ENCODE results near the gene DPF3.

Gene DPF3

DNA sequence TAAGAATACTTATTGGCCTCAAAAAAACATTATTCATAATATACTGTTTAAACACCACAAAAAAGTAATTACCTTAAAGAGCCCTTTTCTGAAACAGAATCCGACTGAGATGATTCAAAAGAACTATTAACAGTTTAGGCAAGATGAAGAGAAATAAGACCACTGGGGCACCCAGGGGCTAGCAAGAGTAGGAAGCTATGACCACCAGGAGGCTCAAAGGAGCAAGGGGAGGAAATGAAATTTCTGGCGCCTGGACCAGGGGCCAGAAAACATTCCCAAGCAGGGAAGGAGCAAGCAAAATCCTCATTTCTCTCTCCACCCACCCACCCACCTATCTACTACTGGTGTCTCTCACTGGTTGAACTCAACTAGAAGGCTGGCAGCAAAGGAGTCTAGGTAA lies 26.1 kb upstream of the DPF3 start:
- Histone ChIP-seq H2BK12ac (ENCODE audit: low read length) (no peak overlapping the region), H3K79me1 (ENCODE audit: low read depth, low read length) (no peaks in the 10 kb centered on the region), H2BK15ac (ENCODE audit: low read length) (no peak overlapping the region), H3K27me3 (ENCODE audit: control insufficient read depth in 3 of 3, insufficient read depth in 3 of 3, low read depth in 1 of 3, low read length in 3 of 3) (peaks cover 0 to 15% (median 2%) of the 10 kb centered on the region in 3 experiments), H2BK5ac (ENCODE audit: low read length) (no peak overlapping the region), H3K4me2 (ENCODE audit: insufficient read depth, low read length, poor library complexity, severe bottlenecking) (no peak overlapping the region), H3K4ac (ENCODE audit: low read length) (no peak overlapping the region), H3K4me3 (ENCODE audit: low read length in 2 of 2) (no peak overlapping the region), H3K9ac (ENCODE audit: low read depth, low read length, poor library complexity) (no peak overlapping the region), H3K36me3 (replicated peaks in 1 of 2; ENCODE audit: control insufficient read depth in 2 of 2, insufficient read depth in 2 of 2, low read length in 2 of 2) (no peaks in the 10 kb centered on the region), H4K8ac (ENCODE audit: low read depth, low read length) (no peak overlapping the region), H2BK120ac (ENCODE audit: low read depth, low read length) (no peak overlapping the region), H3K9me3 (replicated peaks in 1 of 2; ENCODE audit: control insufficient read depth in 2 of 2, insufficient read depth in 1 of 2, low read depth in 1 of 2, low read length in 2 of 2) (no peaks in the 10 kb centered on the region), H3K14ac (ENCODE audit: low read length) (no peak overlapping the region), H2AFZ (ENCODE audit: low read length) (no peak overlapping the region), H2AK5ac (ENCODE audit: low read depth, low read length) (no peak overlapping the region), H3K27ac (replicated peaks; ENCODE audit: low read length) (no peak overlapping the region), H3K23ac (ENCODE audit: low read depth, low read length, poor library complexity) (no peak overlapping the region), H3K18ac (ENCODE audit: low read length) (no peak overlapping the region), H3K4me1 (ENCODE audit: control insufficient read depth in 2 of 2, insufficient read depth in 1 of 2, low read depth in 1 of 2, low read length in 2 of 2) (no peaks in the 10 kb centered on the region), H4K91ac (ENCODE audit: low read depth, low read length, poor library complexity) (no peak overlapping the region)
- no peak for DNase-seq (ENCODE audit: low spot score)
- WGBS, 2 donors (ENCODE audit: extremely low coverage in 2 of 2, insufficient read length in 2 of 2, insufficient replicate concordance in 1 of 2) = no CpG with 5 or more reads among the region's 2 CpGs

GRCh38 chr14:72917094-72917802 lies 23.3 kb upstream of the DPF3 start:
- H2BK5ac ChIP-seq (ENCODE audit: low read length) = no peak overlapping the region
- H2BK120ac ChIP-seq (ENCODE audit: low read depth, low read length) = no peak overlapping the region
- no CpG with 5 or more reads among the region's 9 CpGs for WGBS, 2 donors (ENCODE audit: extremely low coverage in 2 of 2, insufficient read length in 2 of 2, insufficient replicate concordance in 1 of 2)
- no peaks in the 10 kb centered on the region for H3K9me3 ChIP-seq (replicated peaks in 1 of 2; ENCODE audit: control insufficient read depth in 2 of 2, insufficient read depth in 1 of 2, low read depth in 1 of 2, low read length in 2 of 2)
- H3K14ac ChIP-seq (ENCODE audit: low read length) = no peak overlapping the region
- no peak overlapping the region for H3K9ac ChIP-seq (ENCODE audit: low read depth, low read length, poor library complexity)
- no peak for DNase-seq (ENCODE audit: low spot score)
- no peaks in the 10 kb centered on the region for H3K79me1 ChIP-seq (ENCODE audit: low read depth, low read length)
- no peak overlapping the region for H4K91ac ChIP-seq (ENCODE audit: low read depth, low read length, poor library complexity)
- H3K23ac ChIP-seq (ENCODE audit: low read depth, low read length, poor library complexity) = no peak overlapping the region
- no peaks in the 10 kb centered on the region for H3K4me1 ChIP-seq (ENCODE audit: control insufficient read depth in 2 of 2, insufficient read depth in 1 of 2, low read depth in 1 of 2, low read length in 2 of 2)
- H2BK12ac ChIP-seq (ENCODE audit: low read length) = no peak overlapping the region
- H2AFZ ChIP-seq (ENCODE audit: low read length) = peak overlapping the region; percentile 46
- H2AK5ac ChIP-seq (ENCODE audit: low read depth, low read length) = no peak overlapping the region
- peaks cover 0 to 15% (median 0%) of the 10 kb centered on the region in 3 experiments for H3K27me3 ChIP-seq (ENCODE audit: control insufficient read depth in 3 of 3, insufficient read depth in 3 of 3, low read depth in 1 of 3, low read length in 3 of 3)
- no peak overlapping the region for H3K4me2 ChIP-seq (ENCODE audit: insufficient read depth, low read length, poor library complexity, severe bottlenecking)
- H4K8ac ChIP-seq (ENCODE audit: low read depth, low read length) = no peak overlapping the region
- H3K4me3 ChIP-seq (ENCODE audit: low read length in 2 of 2) = no peak overlapping the region
- no peak overlapping the region for H3K18ac ChIP-seq (ENCODE audit: low read length)
- H3K36me3 ChIP-seq (replicated peaks in 1 of 2; ENCODE audit: control insufficient read depth in 2 of 2, insufficient read depth in 2 of 2, low read length in 2 of 2) = no peaks in the 10 kb centered on the region
- H3K27ac ChIP-seq (replicated peaks; ENCODE audit: low read length) = no peak overlapping the region
- H2BK15ac ChIP-seq (ENCODE audit: low read length) = no peak overlapping the region
- no peak overlapping the region for H3K4ac ChIP-seq (ENCODE audit: low read length)

DNA sequence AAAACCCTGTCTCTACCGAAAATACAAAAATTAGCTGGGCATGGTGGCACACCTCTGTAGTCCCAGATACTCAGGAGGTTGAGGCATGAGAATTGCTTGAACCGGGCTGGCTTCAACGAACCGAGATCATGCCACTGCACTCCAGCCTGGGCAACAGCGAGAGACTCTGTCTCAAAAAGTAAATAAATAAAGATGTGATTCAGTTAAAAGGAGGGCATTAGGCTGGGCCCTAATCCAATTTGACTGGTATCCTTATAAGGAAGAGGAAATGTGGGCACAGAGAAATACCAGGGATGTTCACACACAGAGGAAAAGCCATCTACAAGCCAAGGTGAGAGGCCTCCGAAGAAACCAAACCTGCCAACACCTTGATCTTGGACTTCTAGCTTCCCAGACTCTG lies 22.3 kb upstream of the DPF3 start:
- DNase-seq (ENCODE audit: low spot score) = no peak
- Histone ChIP-seq H3K36me3 (replicated peaks in 1 of 2; ENCODE audit: control insufficient read depth in 2 of 2, insufficient read depth in 2 of 2, low read length in 2 of 2) (no peaks in the 10 kb centered on the region), H3K4me3 (ENCODE audit: low read length in 2 of 2) (no peak overlapping the region), H3K14ac (ENCODE audit: low read length) (no peak overlapping the region), H3K4ac (ENCODE audit: low read length) (no peak overlapping the region), H3K9ac (ENCODE audit: low read depth, low read length, poor library complexity) (no peak overlapping the region), H3K4me2 (ENCODE audit: insufficient read depth, low read length, poor library complexity, severe bottlenecking) (no peak overlapping the region), H3K27me3 (ENCODE audit: control insufficient read depth in 3 of 3, insufficient read depth in 3 of 3, low read depth in 1 of 3, low read length in 3 of 3) (peaks cover 0 to 15% (median 0%) of the 10 kb centered on the region in 3 experiments), H3K79me1 (ENCODE audit: low read depth, low read length) (no peaks in the 10 kb centered on the region), H3K4me1 (ENCODE audit: control insufficient read depth in 2 of 2, insufficient read depth in 1 of 2, low read depth in 1 of 2, low read length in 2 of 2) (no peaks in the 10 kb centered on the region), H2AK5ac (ENCODE audit: low read depth, low read length) (no peak overlapping the region), H2AFZ (ENCODE audit: low read length) (no peak overlapping the region), H3K23ac (ENCODE audit: low read depth, low read length, poor library complexity) (no peak overlapping the region), H2BK120ac (ENCODE audit: low read depth, low read length) (no peak overlapping the region), H4K91ac (ENCODE audit: low read depth, low read length, poor library complexity) (no peak overlapping the region), H3K18ac (ENCODE audit: low read length) (no peak overlapping the region), H3K9me3 (replicated peaks in 1 of 2; ENCODE audit: control insufficient read depth in 2 of 2, insufficient read depth in 1 of 2, low read depth in 1 of 2, low read length in 2 of 2) (no peaks in the 10 kb centered on the region), H3K27ac (replicated peaks; ENCODE audit: low read length) (no peak overlapping the region), H2BK12ac (ENCODE audit: low read length) (no peak overlapping the region), H4K8ac (ENCODE audit: low read depth, low read length) (no peak overlapping the region), H2BK5ac (ENCODE audit: low read length) (no peak overlapping the region), H2BK15ac (ENCODE audit: low read length) (no peak overlapping the region)
- no CpG with 5 or more reads among the region's 6 CpGs for WGBS, 2 donors (ENCODE audit: extremely low coverage in 2 of 2, insufficient read length in 2 of 2, insufficient replicate concordance in 1 of 2)

- DNase-seq (ENCODE audit: low spot score) = no peak
- no CpG with 5 or more reads among the region's 2 CpGs for WGBS, 2 donors (ENCODE audit: extremely low coverage in 2 of 2, insufficient read length in 2 of 2, insufficient replicate concordance in 1 of 2)
- no peaks in the 10 kb centered on the region for H3K9me3 ChIP-seq (replicated peaks in 1 of 2; ENCODE audit: control insufficient read depth in 2 of 2, insufficient read depth in 1 of 2, low read depth in 1 of 2, low read length in 2 of 2)
Measured at GRCh38 chr14:72913809-72914208, 19.9 kb upstream of the DPF3 start.

More at GRCh38 chr14:72913809-72914208, 19.9 kb upstream of the DPF3 start:
- H2AFZ ChIP-seq (ENCODE audit: low read length) = no peak overlapping the region
- no peak overlapping the region for H2BK120ac ChIP-seq (ENCODE audit: low read depth, low read length)
- H3K27me3 ChIP-seq (ENCODE audit: control insufficient read depth in 3 of 3, insufficient read depth in 3 of 3, low read depth in 1 of 3, low read length in 3 of 3) = peaks cover 0 to 15% (median 0%) of the 10 kb centered on the region in 3 experiments
- H3K9ac ChIP-seq (ENCODE audit: low read depth, low read length, poor library complexity) = no peak overlapping the region
- H3K23ac ChIP-seq (ENCODE audit: low read depth, low read length, poor library complexity) = no peak overlapping the region
- no peak overlapping the region for H3K27ac ChIP-seq (replicated peaks; ENCODE audit: low read length)
- H3K36me3 ChIP-seq (replicated peaks in 1 of 2; ENCODE audit: control insufficient read depth in 2 of 2, insufficient read depth in 2 of 2, low read length in 2 of 2) = no peaks in the 10 kb centered on the region
- H4K91ac ChIP-seq (ENCODE audit: low read depth, low read length, poor library complexity) = no peak overlapping the region
- no peak overlapping the region for H3K14ac ChIP-seq (ENCODE audit: low read length)
- H2AK5ac ChIP-seq (ENCODE audit: low read depth, low read length) = no peak overlapping the region
- no peak overlapping the region for H2BK12ac ChIP-seq (ENCODE audit: low read length)
- no peak overlapping the region for H3K4me2 ChIP-seq (ENCODE audit: insufficient read depth, low read length, poor library complexity, severe bottlenecking)
- no peak overlapping the region for H3K4me3 ChIP-seq (ENCODE audit: low read length in 2 of 2)
- no peak overlapping the region for H2BK15ac ChIP-seq (ENCODE audit: low read length)
- no peak overlapping the region for H4K8ac ChIP-seq (ENCODE audit: low read depth, low read length)
- no peak overlapping the region for H2BK5ac ChIP-seq (ENCODE audit: low read length)
- no peak overlapping the region for H3K4ac ChIP-seq (ENCODE audit: low read length)
- H3K18ac ChIP-seq (ENCODE audit: low read length) = no peak overlapping the region
- H3K4me1 ChIP-seq (ENCODE audit: control insufficient read depth in 2 of 2, insufficient read depth in 1 of 2, low read depth in 1 of 2, low read length in 2 of 2) = no peaks in the 10 kb centered on the region
- no peaks in the 10 kb centered on the region for H3K79me1 ChIP-seq (ENCODE audit: low read depth, low read length)

All from neuronal stem cell (in vitro differentiated cells).